SJCRH30 (cell line): ENCODE measurements around the gene EBNA1BP2. TPM values are rescaled to one million over a fixed set of nuclear protein-coding genes. Genes with fewer than 3 reads are reported as not detected.
"Not testable (repeated sequence)": the region's sequence is repeated elsewhere in the genome, so short reads cannot be mapped to it uniquely, and the experiment has no call there.

Source experiments
- DNase-seq, 2 experiments: peaks; one replicate each; pipeline ENCODE4 v3.0.0-alpha.2; 2015 to 2020
- H3K27ac ChIP-seq: fragments of 250-450 bp; sonication (Bioruptor Pico); 2 replicates; pipeline ENCODE4 v1.5.1; 2020; ENCODE audit warnings: mild to moderate bottlenecking, moderate library complexity
- H3K27me3 ChIP-seq: fragments of 250-450 bp; sonication (Bioruptor Pico); 2 replicates; pipeline ENCODE4 v1.5.1; 2020; ENCODE audit warnings: mild to moderate bottlenecking, moderate library complexity
- H3K36me3 ChIP-seq: fragments of 250-450 bp; sonication (Bioruptor Pico); 2 replicates; pipeline ENCODE4 v1.5.1; 2020; ENCODE audit warnings: mild to moderate bottlenecking, moderate library complexity
- H3K4me1 ChIP-seq: fragments of 250-450 bp; sonication (Bioruptor Pico); 2 replicates; pipeline ENCODE4 v1.5.1; 2020; ENCODE audit warnings: mild to moderate bottlenecking, moderate library complexity
- H3K4me3 ChIP-seq: fragments of 250-450 bp; sonication (Bioruptor Pico); 2 replicates; pipeline ENCODE4 v1.5.1; 2020; ENCODE audit warnings: mild to moderate bottlenecking, moderate library complexity
- H3K9me3 ChIP-seq: fragments of 250-450 bp; sonication (Bioruptor Pico); replicated peaks from 2 replicates; pipeline ENCODE4 v1.5.1; 2020; ENCODE audit warnings: mild to moderate bottlenecking, moderate library complexity
- total RNA-seq: library from RNA; depleted of rRNA; stranded (reverse); fragments of >200 nt; shearing (Covaris generic); gene quantifications from 2 replicates; pipeline ENCODE4 v1.2.3, GENCODE V29; 2014; rRNA removed

EBNA1BP2 gene
- total RNA-seq, 1 experiment from 2014 or later, result 95.8 TPM

DNA sequence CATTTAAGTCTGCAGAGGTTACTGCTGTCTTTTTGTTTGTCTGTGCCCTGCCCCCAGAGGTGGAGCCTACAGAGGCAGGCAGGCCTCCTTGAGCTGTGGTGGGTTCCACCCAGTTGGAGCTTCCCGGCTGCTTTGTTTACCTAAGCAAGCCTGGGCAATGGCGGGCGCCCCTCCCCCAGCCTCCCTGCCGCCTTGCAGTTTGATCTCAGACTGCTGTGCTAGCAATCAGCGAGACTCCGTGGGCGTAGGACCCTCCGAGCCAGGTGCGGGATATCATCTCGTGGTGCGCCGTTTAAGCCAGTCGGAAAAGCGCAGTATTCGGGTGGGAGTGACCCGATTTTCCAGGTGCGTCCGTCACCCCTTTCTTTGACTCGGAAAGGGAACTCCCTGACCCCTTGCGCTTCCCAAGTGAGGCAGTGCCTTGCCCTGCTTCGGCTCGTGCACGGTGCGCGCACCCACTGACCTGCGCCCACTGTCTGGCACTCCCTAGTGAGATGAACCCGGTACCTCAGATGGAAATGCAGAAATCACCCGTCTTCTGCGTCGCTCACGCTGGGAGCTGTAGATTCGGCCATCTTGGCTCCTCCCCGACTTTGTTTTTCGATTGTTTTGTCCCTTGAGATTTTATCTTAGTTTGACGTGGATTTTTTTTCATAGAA lies 52.0 kb downstream of the EBNA1BP2 start:
- not testable (repeated sequence) for H3K27me3 ChIP-seq, H3K9me3 ChIP-seq, H3K4me1 ChIP-seq, DNase-seq, H3K27ac ChIP-seq, H3K4me3 ChIP-seq, H3K36me3 ChIP-seq

Other genes starting within 250 kb of the EBNA1BP2 start
- gene SLC2A1, start 213.4 kb downstream of the EBNA1BP2 start, total RNA-seq, result 64.8 and 73.2 TPM in 2 replicates
- 0.04 TPM in 1 of 2 replicates, not detected in the other for gene CFAP57, start within 50 bp of the EBNA1BP2 start, total RNA-seq
- gene TMEM125, start 97.7 kb upstream of the EBNA1BP2 start, total RNA-seq, result not detected in 2 replicates
- gene C1orf210, start 113.3 kb upstream of the EBNA1BP2 start, total RNA-seq, result not detected in 2 replicates
- gene TIE1, start 128.7 kb upstream of the EBNA1BP2 start, total RNA-seq, result 0.61 and 1.5 TPM in 2 replicates
- not detected in 2 replicates for gene MPL, start 165.5 kb upstream of the EBNA1BP2 start, total RNA-seq
- gene CDC20, start 186.7 kb upstream of the EBNA1BP2 start, total RNA-seq, result 181 and 185 TPM in 2 replicates
- 43.5 and 46.3 TPM in 2 replicates for gene ELOVL1, start 195.7 kb upstream of the EBNA1BP2 start, total RNA-seq
- gene MED8, start 217.5 kb upstream of the EBNA1BP2 start, total RNA-seq, result 33.9 and 39.3 TPM in 2 replicates
- 15.5 and 19.5 TPM in 2 replicates for gene SZT2, start 217.6 kb upstream of the EBNA1BP2 start, total RNA-seq